GM11168 (cell line): ENCODE results near the gene CD34.

Experiments used
- in situ Hi-C: fragments of 300-500 bp; cut with MboI; formaldehyde crosslinking; loops from one replicate; pipeline ENCODE4 v1.12.0; 2022; ENCODE audit warnings: low sequenced_read_pairs; ENCODE audit not compliant: unreplicated experiment

The CD34 gene

DNA sequence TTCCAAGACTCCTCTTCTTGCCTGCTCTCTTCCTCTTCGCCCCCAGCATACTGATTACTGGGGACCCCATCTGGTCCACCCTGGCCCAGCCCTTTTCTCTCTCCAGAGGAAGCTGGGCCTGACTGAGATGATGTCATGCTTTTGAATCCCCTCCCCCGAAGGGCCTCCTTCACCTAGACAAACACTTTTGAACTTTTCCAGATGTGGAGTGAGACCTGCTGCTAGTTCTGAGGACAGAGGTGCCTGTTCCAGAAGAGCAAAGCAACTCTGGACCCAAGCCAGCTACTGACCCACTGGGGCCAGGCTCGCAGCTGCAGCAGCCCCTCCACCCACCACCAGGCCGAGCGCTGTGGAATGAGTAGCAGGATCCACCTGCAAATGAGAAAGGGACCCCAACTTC lies 8.4 kb downstream of the CD34 start:
- in situ Hi-C loops: no loop called here

DNA sequence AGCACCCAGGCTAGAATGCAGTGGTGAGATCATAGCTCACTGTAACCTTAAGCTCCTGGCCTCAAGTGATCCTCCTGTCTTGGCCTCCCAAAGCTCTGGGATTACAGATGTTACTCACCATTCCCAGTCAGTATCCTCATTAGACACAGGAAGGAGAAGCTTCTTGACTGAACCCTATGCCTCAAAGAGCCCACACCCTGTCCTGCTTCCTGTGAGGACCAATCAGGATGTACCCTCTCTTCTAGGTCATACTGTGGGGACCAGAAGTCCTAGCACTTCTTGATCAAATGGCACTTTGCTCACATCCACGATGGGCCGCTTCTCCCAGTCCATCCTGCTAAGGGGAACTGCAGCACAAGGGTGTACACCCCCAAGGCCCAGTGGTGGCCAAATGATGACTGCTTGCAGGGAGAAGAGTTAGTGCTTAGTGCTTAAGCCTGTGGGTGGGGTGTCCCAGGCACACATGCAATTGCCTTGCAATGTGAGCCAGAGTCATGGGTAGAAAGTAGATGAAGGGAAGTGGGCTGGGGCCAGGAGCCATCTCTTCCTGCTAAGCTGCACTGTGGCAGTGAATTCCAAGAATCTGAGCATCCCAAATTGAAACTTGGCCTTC lies 9.8 kb downstream of the CD34 start:
- in situ Hi-C loops: no loop called here

DNA sequence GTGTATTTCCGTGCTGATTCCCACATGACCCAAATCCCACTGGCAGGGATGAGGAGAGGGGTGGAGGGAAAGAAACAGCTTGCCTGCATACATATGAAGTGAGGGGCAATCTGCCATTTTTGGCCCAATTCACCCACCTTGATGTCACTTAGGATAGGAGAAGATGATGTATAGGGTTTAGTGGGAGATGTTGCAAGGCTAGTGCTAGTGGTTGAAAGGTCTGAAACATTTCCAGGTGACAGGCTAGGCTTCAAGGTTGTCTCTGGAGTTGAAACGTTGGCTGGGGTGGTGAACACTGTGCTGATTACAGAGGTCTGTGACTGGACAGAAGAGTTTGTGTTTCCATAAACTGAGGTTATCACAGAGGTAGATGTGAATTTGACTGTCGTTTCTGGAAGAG lies 12.1 kb downstream of the CD34 start:
- in situ Hi-C loops: loop anchor here (5.0 kb wide), 1 partner anchor 58 kb away; no protein-coding TSS in a partner anchor

DNA sequence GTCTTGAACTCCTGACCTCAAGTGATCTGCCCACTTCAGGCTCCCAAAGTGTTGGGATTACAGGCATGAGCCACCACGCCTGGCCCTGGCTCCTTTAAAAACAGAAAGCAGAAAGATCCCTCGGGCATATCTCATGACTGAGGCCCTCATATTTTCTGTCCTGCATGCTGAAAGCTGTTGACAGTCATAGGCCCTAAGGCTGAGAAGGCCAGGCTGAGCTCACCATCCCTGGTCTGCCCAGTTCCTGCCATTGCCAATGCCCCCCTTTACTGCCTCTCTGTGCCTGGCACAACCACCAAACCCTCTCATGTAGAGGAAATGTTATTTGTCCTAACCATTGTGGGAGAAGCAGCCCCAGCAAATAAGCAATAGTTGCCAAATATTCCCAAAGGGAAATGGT lies 12.7 kb downstream of the CD34 start:
- in situ Hi-C loops: loop anchor here (5.0 kb wide), 1 partner anchor 59 kb away; no protein-coding TSS in a partner anchor

DNA sequence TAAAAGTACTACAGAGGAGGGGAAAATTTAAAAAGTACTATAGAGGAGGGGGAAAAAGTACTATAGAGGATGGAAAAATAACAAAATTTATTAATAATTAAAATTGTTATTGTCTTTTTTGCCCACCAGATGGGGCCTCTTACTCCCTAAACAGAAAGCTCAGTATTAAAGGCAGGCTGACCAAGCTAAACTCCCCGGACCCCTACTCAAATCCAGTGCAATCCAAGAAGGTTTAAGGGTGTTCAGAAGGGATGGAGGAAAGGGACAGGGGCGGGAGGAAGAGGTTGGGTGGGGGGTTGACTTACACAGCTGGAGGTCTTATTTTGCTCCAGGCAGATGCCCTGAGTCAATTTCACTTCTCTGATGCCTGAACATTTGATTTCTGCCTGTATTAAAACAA lies 13.7 kb downstream of the CD34 start:
- in situ Hi-C loops: loop anchor here (5.0 kb wide), 1 partner anchor 60 kb away; no protein-coding TSS in a partner anchor

DNA sequence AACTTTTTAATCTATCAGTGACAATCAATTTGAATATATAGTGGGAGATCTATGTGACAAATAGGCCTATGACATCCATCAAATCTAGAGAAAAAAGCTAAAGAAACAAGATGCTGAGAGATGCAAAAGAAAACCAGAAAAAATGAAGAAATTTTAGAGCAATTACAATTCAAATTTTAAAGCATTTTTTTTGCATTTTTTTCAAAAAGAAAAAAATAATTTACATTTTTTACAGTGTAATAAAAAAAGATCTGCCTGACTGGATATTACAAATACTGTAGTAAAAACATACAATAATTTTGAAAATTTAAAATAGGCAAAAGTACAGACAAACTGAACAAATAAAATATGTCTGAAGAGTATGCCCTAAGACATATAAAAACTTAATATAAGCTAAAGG lies 14.4 kb downstream of the CD34 start:
- in situ Hi-C loops: loop anchor here (5.0 kb wide), 1 partner anchor 61 kb away; no protein-coding TSS in a partner anchor

DNA sequence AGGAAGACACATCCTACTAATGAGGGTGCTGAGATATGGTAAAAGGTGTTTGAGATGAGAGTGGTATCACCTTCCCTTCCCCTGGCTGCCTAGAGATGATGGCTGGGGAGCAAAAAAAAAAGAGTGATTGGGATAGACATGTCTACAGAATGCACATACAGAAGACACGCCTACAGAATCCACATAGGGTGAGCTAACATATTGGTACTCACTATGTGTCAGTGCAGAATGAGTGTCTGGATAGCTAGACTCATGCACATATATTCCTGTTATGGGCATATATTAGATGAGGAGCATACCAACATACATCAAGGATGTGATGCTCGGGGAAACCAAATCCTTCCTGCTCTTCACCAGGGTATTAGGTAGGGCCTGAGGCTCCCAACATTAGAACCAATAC lies 16.2 kb downstream of the CD34 start:
- in situ Hi-C loops: loop anchor here (5.0 kb wide), 1 partner anchor 63 kb away; no protein-coding TSS in a partner anchor

DNA sequence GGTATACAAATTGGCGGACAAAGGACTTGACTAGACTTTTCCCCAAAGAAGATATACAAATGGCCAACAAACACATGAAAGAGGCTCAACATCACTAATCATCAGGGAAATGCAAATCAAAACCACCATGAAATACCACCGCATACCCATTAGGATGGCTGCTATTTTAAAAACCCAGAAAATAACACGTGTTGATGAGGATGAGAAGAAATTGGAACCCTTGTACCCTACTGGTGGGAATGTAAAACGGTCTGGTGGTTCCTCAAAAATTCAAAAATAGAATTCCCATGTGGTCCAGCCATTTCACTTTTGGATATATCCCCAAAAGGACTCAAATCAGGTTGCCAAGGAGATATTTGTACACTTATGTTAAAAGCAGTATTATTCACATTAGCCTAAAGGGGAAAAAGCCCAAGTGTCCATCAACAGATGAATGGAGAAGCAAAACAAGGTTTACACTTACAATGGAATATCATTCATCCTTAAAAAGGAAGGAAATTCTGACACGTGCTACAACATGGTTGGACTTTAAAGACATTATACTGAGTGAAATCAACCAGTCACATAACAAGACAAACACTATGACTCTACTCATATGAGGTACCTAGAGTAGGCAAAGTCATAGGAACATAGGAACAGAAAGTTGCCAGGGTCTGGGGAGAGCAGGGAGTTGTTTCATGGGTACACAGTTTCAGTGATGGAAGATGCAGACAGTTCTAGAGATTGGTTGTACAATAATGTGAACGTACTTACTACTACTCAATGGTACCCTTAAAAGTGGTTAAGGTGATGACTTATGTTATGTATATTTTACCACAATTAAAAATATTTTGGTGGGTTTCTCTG lies 17.0 kb downstream of the CD34 start:
- in situ Hi-C loops: no loop called here

DNA sequence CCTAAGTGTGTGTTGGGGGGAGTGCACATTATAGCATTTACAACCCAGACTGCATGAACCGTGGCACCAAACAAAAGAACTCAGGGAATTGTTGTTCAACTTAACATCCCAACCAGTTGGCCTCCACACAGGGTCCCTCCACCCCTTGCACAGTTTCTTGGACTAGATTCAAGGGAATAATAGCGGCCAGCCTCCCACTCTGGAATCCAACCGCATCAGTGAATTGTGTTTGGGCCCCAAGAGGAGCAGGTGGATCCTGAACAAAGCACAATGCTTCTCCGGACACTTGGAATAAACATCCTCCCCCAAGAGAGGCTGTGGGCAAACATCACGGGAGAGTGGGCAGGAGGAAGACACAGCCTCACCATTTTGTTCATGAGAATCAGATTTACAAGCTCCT lies 18.2 kb downstream of the CD34 start:
- in situ Hi-C loops: no loop called here

DNA sequence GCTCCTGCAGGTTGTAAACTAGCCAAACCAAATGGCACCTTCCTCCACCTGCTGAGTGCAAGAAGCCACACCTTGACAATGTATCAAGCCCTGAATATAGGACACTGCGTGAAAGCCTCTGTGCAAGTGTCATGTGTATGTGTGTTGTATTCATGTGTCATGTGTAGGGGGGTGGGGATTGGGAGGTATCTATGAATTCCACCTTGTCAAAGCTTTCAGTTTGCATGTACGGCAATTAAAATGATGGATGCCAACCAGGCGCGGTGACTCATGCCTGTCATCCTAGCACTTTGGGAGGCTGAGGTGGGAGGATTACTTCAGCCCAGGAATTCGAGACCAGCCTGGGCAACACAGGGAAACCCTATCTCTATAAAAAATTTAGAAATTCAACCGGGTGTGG lies 19.8 kb downstream of the CD34 start:
- in situ Hi-C loops: no loop called here

DNA sequence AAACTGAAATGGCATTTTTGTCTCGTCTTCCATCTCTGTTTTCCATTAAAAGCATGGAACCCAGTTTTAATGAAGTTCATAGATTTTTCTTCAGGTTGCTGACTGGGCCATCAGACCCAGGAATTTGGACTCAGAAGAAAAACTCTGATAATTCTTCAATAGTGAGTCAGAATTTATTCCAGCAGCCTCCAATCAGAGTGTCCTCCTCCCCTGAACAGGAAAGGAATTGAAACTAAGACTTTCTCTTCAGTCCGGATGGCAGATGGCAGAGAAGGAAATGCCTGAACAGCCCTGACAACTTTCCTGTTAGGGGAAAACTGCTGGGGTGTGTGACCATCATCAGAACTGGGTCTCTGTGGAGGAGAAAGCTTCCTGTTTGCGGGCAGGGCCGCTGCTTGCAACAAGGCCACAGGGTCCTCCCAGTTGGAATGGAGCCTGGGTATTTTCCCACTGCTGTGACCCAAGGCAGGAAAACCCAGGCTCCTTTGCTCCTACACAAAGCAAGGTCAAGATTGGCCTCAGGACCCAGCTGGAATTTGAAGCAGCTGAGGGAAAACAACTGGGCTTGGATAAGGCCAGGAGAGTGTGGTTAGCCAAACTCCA lies 20.7 kb downstream of the CD34 start:
- in situ Hi-C loops: no loop called here

DNA sequence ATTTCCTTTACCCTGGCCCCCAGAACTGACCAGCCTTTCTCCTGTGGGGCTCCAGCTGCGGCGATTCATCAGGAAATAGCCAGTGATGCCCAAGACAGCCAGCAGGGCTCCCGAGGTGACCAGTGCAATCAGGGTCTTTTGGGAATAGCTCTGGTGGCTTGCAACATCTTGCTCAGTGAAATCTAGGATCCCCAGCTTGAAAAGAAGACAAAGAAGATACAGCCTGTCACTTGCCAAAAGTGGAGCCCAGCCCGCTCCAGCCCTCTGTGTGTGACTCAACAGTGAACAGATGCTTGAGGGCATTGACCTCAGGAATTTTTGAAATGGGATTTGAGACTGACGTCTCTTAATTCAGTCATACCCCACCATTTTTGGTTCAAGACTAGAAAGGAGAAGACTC lies 22.3 kb downstream of the CD34 start:
- in situ Hi-C loops: no loop called here

DNA sequence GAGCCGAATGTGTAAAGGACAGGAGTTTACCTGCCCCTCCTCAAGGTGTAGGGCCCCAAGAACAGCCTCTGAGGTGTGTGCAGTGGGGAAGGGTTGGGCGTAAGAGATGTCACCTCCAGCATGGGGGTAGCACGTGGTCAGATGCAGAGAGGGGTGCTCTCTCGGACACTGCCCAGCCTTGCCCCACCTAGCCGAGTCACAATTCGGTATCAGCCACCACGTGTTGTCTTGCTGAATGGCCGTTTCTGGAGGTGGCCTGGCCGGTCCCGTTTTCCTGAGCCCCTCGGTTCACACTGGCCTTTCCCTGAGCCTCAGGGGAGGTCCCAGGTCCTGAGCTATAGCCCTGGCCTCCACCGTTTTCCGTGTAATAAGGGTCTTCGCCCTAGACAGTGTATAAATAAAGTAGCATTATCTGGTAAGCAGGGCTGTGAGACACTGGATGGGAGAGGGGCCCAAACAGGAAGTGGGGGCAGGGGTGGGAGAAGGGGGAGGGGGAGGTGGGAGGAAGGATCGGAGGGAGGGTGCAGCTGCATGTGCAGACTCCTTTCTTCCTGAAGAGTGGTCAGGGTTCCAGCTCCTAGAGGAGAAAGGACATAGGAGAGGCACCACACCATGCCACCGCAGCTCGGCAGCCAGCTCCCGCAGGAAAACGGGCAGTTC lies 23.3 kb downstream of the CD34 start:
- in situ Hi-C loops: no loop called here

DNA sequence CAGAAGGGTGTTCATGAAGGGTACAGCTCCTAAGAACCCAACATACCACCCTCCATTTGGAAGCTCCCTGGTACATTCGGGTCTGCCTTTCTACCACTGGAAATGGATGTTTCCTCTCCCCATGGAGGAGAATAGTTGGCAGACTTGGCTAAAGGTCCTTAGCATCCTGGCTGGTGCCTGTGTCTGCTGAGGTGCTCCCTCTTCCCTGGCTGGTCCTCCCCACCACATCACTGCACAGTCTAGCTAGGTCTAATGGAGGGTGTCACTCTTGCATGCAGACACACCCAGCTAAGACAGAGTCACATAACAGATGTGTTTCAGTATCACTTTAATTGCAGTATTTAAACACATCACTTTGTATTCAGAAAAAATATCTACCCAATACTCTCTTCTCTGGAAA lies 24.7 kb downstream of the CD34 start:
- in situ Hi-C loops: no loop called here

DNA sequence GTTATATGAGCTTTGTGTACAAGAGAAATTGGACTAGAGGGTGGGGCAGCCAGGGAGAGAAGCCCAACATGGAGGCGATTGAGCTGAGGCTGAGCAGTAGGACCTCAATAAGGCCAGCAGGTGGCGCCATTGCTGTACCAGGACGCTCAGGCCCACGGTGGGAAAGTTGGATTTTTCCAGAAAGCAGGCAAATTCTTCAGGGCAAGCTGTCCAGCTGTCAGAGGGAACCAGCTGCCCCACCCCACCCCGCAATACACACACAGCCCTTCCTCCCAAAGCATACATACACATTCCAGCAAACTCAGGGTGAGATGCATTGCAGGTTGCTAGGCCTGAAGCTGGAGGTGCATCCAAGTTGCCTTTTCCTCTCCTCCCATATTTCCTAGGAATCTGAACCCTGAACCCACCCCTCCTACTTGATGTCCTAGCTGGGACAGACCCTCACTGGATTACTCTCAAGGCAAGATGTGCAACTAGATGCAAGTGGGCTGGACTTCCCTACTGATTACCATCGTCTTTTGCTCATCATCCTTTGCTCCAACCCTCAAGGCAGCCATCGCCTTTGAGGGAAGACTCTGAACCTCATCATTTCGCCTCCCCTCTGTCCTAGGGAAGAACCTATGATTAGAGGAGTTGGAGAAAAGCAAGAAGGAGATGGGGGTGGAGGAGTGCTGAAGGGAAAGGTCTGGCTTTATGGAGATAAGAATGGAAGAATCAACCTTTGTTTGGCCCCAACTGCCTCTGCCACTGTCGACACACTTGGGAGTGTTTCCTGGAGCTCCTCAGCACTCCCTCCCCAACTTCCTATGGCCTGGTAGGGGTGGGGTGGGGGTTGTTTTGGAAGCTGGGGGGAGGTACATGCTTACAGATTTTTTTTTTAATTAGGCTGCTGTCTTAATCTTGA lies 25.5 kb downstream of the CD34 start:
- in situ Hi-C loops: no loop called here

DNA sequence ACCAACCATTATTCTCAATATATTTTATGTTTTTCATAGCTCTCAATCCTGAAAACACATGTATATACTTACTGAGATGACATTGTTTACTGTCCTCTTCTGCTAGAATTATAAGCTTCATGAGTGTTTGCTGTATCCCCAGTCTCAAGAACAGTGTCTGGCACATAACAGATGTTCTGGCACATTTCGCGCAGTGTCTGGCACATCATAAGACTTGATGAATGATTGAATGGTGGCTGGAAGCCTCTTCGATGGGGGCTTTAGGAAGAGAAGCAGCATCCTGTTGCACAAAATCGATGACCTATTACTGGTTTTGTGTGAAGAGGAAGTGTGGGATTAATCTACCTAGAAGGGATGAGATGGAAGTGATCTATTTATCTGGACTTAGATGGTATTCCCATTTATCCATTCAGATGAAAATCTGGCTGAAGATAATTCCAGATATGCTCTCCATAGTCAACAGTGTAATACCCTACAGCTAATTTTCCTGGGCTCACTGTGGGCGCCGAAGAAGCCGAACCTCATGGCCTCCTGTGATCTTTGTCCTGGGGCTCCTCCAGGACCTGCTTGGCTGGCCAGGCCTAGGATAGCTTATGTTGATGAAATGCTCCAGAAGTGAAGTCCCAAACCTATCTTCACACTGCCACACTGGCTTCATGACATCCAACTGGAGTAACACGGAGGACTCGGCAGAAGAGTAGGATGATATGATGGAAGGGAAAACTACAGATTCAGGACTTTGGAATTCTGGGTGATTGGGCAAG lies 26.5 kb downstream of the CD34 start:
- in situ Hi-C loops: no loop called here

DNA sequence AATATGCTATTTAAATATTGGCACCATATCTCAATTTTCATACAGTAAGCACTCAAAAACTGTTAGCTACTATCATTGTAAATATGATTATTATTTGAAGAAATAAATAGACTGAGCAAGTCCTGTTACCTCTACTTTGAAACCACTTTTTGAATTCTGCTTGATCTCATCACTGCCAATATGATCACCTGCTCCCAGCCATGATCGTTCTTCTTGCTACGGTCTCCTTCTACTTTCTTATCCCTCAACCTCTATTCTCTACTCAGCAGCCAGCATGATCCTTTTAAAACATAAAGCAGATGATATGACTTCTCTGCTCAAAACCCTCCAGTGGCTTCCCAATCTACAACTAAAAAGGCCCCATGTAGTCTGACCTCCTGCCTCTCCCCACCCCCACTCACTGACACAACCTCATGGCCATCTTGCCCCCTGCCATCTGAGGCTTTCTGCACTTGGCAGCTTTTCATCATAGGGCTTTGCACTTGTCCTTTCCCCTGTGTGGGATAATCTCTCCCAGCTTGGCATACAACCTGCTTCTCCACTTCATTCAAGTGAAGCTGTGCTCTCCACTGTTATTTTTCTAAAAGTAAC lies 27.2 kb downstream of the CD34 start:
- in situ Hi-C loops: no loop called here

DNA sequence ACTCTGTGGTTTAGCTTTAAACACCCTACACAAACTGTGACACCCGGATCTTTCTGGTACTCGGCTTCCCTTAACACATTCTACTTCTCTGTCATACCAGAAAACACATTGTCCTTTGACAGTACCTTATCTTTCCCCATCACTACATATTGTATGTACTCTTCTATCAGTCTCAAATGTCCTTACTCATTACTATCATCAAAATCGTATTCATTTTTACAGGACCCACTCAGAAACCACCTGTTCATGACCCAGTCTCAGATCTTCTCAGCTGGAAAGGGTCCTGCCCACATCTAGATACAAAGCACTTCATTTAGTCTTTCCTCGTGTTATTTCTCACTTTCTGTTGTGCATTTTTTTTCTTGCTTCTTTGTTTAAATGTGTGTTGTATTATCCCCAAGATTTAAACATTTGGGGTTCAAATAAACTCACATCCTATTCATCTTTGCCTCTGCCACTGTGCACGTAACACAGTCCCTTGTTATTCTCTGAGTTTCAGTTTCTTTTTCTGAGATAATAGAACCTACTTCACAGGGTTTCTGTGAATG lies 27.7 kb downstream of the CD34 start:
- in situ Hi-C loops: no loop called here
